ENCODE results near the gene KIR3DL2.
"Not testable (repeated sequence)": the region's sequence is repeated elsewhere in the genome, so short reads cannot be mapped to it uniquely, and the experiment has no call there.

KIR3DL2 gene

GRCh38 chr19:54817670-54818536, 32.3 kb upstream of the KIR3DL2 start:
- no peak for TF ChIP-seq POLR2AphosphoS5 (IDR thresholded peaks at IDR 0.05; ENCODE audit: borderline replicate concordance, low read depth, low read length)
- TF ChIP-seq FOXP2 (optimal IDR thresholded peaks at IDR 0.05; ENCODE audit: control extremely low read depth, extremely low read length, insufficient read depth) = no peak
- TF ChIP-seq EZH2 (IDR thresholded peaks at IDR 0.05) = no peak
- no peak for DNase-seq (ENCODE audit: low read depth, low spot score)
- no peaks in the 10 kb centered on the region for H3K9me3 ChIP-seq (ENCODE audit: low read depth, low read length)
- no peaks in the 10 kb centered on the region for H3K36me3 ChIP-seq (ENCODE audit: insufficient read depth, low read length)
- H3K27ac ChIP-seq = no peak overlapping the region
- H3K4me3 ChIP-seq = no peak overlapping the region
- H3K9ac ChIP-seq (ENCODE audit: insufficient read length) = no peak overlapping the region

GRCh38 chr19:54824416-54824815, 25.8 kb upstream of the KIR3DL2 start:
- H3K27ac ChIP-seq; H3K4me3 ChIP-seq; DNase-seq (ENCODE audit: low read depth, low spot score); H3K9ac ChIP-seq (ENCODE audit: insufficient read length); H3K9me3 ChIP-seq (ENCODE audit: low read depth, low read length); H3K36me3 ChIP-seq (ENCODE audit: insufficient read depth, low read length): not testable (repeated sequence)

GRCh38 chr19:54825326-54825725, 24.9 kb upstream of the KIR3DL2 start:
- not testable (repeated sequence) for H3K9ac ChIP-seq (ENCODE audit: insufficient read length); H3K27ac ChIP-seq; DNase-seq (ENCODE audit: low read depth, low spot score); H3K9me3 ChIP-seq (ENCODE audit: low read depth, low read length); H3K4me3 ChIP-seq; H3K36me3 ChIP-seq (ENCODE audit: insufficient read depth, low read length)

DNA sequence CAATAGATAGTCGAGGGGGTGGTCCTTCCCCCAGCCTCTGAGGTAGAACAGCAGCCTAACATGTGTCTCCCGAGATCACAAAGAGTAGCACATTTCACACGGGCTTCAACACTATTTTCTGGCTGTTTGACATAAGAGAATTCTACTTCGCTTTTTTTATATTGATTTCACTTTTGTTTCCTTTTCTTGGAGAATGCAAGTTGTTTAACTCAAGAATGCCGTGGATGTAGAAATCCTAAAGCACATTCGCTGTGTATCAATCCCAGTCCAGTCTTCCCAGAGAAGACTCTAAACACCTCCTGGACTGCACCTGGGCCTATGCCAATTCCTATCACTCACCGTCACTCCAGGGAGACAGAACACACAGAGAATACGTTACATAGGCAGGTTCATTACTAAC, 22.2 kb upstream of the KIR3DL2 start:
- DNase-seq (ENCODE audit: low read depth, low spot score); H3K27ac ChIP-seq; H3K9ac ChIP-seq (ENCODE audit: insufficient read length); H3K9me3 ChIP-seq (ENCODE audit: low read depth, low read length); H3K36me3 ChIP-seq (ENCODE audit: insufficient read depth, low read length); H3K4me3 ChIP-seq: not testable (repeated sequence)

GRCh38 chr19:54832496-54832895, 17.7 kb upstream of the KIR3DL2 start, which contains the start of gene KIR2DS4:
Gene KIR2DS4 (plus strand): TSS chr19:54832676.
- not testable (repeated sequence) for H3K9ac ChIP-seq (ENCODE audit: insufficient read length)

DNA sequence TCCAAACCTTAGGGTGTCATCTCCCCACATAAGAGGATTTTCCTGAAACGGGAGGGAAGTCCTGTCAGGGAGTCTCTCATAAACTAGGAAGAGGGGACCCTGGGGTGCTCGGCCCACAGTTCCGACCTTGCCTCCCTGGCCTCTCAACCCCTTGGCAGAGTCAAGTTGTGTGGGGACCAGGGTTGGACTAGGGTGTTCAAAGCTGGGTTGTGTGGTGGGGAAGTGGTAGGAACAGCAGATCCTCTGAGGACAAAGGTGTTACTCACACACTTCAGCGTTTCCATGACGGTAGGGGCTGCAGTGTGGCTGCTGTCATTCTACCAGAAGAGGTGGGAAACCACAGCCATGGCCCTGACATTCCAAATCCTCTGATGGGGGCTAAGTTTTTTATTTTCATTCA, 15.1 kb upstream of the KIR3DL2 start:
- not testable (repeated sequence) for DNase-seq (ENCODE audit: low read depth, low spot score); H3K27ac ChIP-seq; H3K36me3 ChIP-seq (ENCODE audit: insufficient read depth, low read length); H3K9ac ChIP-seq (ENCODE audit: insufficient read length); H3K4me3 ChIP-seq; H3K9me3 ChIP-seq (ENCODE audit: low read depth, low read length)

More at GRCh38 chr19:54832496-54832895, 17.7 kb upstream of the KIR3DL2 start, which contains the start of gene KIR2DS4:
- H3K27ac ChIP-seq; H3K9me3 ChIP-seq (ENCODE audit: low read depth, low read length); H3K4me3 ChIP-seq; DNase-seq (ENCODE audit: low read depth, low spot score); H3K36me3 ChIP-seq (ENCODE audit: insufficient read depth, low read length): not testable (repeated sequence)

DNA sequence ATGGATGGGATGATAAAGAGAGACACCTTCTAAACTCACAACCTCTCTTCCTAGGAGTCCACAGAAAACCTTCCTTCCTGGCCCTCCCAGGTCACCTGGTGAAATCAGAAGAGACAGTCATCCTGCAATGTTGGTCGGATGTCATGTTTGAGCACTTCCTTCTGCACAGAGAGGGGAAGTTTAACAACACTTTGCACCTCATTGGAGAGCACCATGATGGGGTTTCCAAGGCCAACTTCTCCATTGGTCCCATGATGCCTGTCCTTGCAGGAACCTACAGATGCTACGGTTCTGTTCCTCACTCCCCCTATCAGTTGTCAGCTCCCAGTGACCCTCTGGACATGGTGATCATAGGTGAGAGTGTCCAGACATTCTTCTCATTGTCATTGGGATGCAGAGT, 12.7 kb upstream of the KIR3DL2 start:
- not testable (repeated sequence) for H3K36me3 ChIP-seq (ENCODE audit: insufficient read depth, low read length); H3K27ac ChIP-seq; DNase-seq (ENCODE audit: low read depth, low spot score); H3K9ac ChIP-seq (ENCODE audit: insufficient read length); H3K9me3 ChIP-seq (ENCODE audit: low read depth, low read length); H3K4me3 ChIP-seq

- H3K9me3 ChIP-seq (ENCODE audit: low read depth, low read length); H3K27ac ChIP-seq; H3K4me3 ChIP-seq; H3K36me3 ChIP-seq (ENCODE audit: insufficient read depth, low read length); DNase-seq (ENCODE audit: low read depth, low spot score); H3K9ac ChIP-seq (ENCODE audit: insufficient read length): not testable (repeated sequence)
Observed at GRCh38 chr19:54843171-54843570, 7.1 kb upstream of the KIR3DL2 start.

- no peaks in the 10 kb centered on the region for H3K9me3 ChIP-seq (ENCODE audit: low read depth, low read length)
- no peak for DNase-seq (ENCODE audit: low read depth, low spot score)
- H3K4me3 ChIP-seq = no peak overlapping the region
- TF ChIP-seq EZH2 (IDR thresholded peaks at IDR 0.05) (no peak), FOXP2 (optimal IDR thresholded peaks at IDR 0.05; ENCODE audit: control extremely low read depth, extremely low read length, insufficient read depth) (no peak), POLR2AphosphoS5 (IDR thresholded peaks at IDR 0.05; ENCODE audit: borderline replicate concordance, low read depth, low read length) (no peak)
- no peaks in the 10 kb centered on the region for H3K36me3 ChIP-seq (ENCODE audit: insufficient read depth, low read length)
- no peak overlapping the region for H3K9ac ChIP-seq (ENCODE audit: insufficient read length)
- no peak overlapping the region for H3K27ac ChIP-seq
Observed at GRCh38 chr19:54850930-54851329, 687 bp downstream of the KIR3DL2 start.

GRCh38 chr19:54851353-54851752, 1.1 kb downstream of the KIR3DL2 start:
- TF ChIP-seq FOXP2 (optimal IDR thresholded peaks at IDR 0.05; ENCODE audit: control extremely low read depth, extremely low read length, insufficient read depth) (no peak), EZH2 (IDR thresholded peaks at IDR 0.05) (no peak), POLR2AphosphoS5 (IDR thresholded peaks at IDR 0.05; ENCODE audit: borderline replicate concordance, low read depth, low read length) (no peak)
- Histone ChIP-seq H3K4me3 (no peak overlapping the region), H3K9ac (ENCODE audit: insufficient read length) (no peak overlapping the region), H3K27ac (no peak overlapping the region), H3K36me3 (ENCODE audit: insufficient read depth, low read length) (no peaks in the 10 kb centered on the region), H3K9me3 (ENCODE audit: low read depth, low read length) (no peaks in the 10 kb centered on the region)
- no peak for DNase-seq (ENCODE audit: low read depth, low spot score)

DNA sequence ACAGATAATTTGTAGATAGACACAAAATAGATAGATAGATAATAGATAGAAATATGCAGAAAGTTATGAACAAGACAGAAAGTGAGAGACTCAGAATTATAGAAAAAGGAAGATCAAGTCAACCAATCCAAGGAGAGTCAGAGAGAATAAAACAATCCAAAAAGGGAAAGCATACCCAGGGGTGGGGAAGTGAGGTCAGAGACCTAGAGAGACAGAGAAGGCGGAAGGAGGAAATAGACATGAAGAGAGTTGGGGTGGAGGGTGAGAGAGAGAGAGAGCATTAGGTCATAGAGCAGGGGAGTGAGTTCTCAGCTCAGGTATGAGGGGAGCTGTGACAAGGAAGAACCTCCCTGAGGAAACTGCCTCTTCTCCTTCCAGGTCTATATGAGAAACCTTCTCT, 5.0 kb downstream of the KIR3DL2 start:
- not testable (repeated sequence) for H3K9ac ChIP-seq (ENCODE audit: insufficient read length); H3K27ac ChIP-seq; H3K4me3 ChIP-seq; H3K36me3 ChIP-seq (ENCODE audit: insufficient read depth, low read length); DNase-seq (ENCODE audit: low read depth, low spot score); H3K9me3 ChIP-seq (ENCODE audit: low read depth, low read length)

- H3K4me3 ChIP-seq; H3K27ac ChIP-seq; H3K9ac ChIP-seq (ENCODE audit: insufficient read length); DNase-seq (ENCODE audit: low read depth, low spot score); H3K9me3 ChIP-seq (ENCODE audit: low read depth, low read length); H3K36me3 ChIP-seq (ENCODE audit: insufficient read depth, low read length): not testable (repeated sequence)
Observed at GRCh38 chr19:54858476-54858875, 8.2 kb downstream of the KIR3DL2 start.

DNA sequence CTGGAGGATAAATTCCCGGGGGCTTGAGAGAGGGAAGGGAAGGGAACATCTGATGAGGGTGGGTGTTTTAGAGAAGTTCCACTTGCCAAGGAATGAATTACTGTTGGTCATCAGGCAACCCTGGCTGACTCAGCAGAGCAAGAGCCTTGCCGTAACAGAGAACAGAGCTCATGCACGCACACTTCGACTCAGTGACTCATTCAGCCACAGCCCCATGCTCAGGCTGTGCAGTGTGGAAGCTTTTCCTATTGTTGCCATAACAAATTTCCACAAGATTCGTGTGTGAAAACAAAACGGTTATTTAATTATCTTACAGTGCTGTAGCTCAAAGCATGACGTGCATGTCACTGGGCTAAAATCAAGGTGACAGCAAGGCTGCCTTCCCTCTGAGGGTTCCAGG, 9.2 kb downstream of the KIR3DL2 start:
- DNase-seq (ENCODE audit: low read depth, low spot score); H3K36me3 ChIP-seq (ENCODE audit: insufficient read depth, low read length); H3K27ac ChIP-seq; H3K4me3 ChIP-seq; H3K9me3 ChIP-seq (ENCODE audit: low read depth, low read length); H3K9ac ChIP-seq (ENCODE audit: insufficient read length): not testable (repeated sequence)

GRCh38 chr19:54863459-54863858, 13.2 kb downstream of the KIR3DL2 start:
- not testable (repeated sequence) for H3K36me3 ChIP-seq (ENCODE audit: insufficient read depth, low read length); H3K27ac ChIP-seq; H3K4me3 ChIP-seq; DNase-seq (ENCODE audit: low read depth, low spot score); H3K9ac ChIP-seq (ENCODE audit: insufficient read length); H3K9me3 ChIP-seq (ENCODE audit: low read depth, low read length)
